GM18519 (cell line): Measurements from ENCODE around the gene NFATC2IP.
"Not testable (repeated sequence)": the region's sequence is repeated elsewhere in the genome, so short reads cannot be mapped to it uniquely, and the experiment has no call there.

Experiments
- ATAC-seq: cut with Tn5 transposase; IDR thresholded peaks from one replicate; pipeline ENCODE4 v1.9.1; 2021; ENCODE audit warnings: mild to moderate bottlenecking, moderate library complexity; ENCODE audit not compliant: unreplicated experiment, low FRiP score

NFATC2IP gene

GRCh38 chr16:28989363-28989762, 38.6 kb downstream of the NFATC2IP start:
- no peak for ATAC-seq

GRCh38 chr16:28990375-28991040, 39.8 kb downstream of the NFATC2IP start:
- ATAC-seq = no peak

- no peak for ATAC-seq
Measured at GRCh38 chr16:28991687-28992086, 41.0 kb downstream of the NFATC2IP start.

GRCh38 chr16:28992496-28992895, 41.8 kb downstream of the NFATC2IP start:
- ATAC-seq = no peak

GRCh38 chr16:28998837-28999236, 48.1 kb downstream of the NFATC2IP start:
- no peak for ATAC-seq

- ATAC-seq = no peak
Measured at GRCh38 chr16:28999577-28999976, 48.8 kb downstream of the NFATC2IP start.

- no peak for ATAC-seq
Measured at GRCh38 chr16:29000019-29000418, 49.3 kb downstream of the NFATC2IP start.

GRCh38 chr16:29004496-29005139, 53.9 kb downstream of the NFATC2IP start:
- ATAC-seq = not testable (repeated sequence)

- ATAC-seq = no peak
Measured at GRCh38 chr16:29007730-29008593, 57.2 kb downstream of the NFATC2IP start.

- ATAC-seq = no peak
Measured at GRCh38 chr16:29009050-29009837, 58.5 kb downstream of the NFATC2IP start.

- no peak for ATAC-seq
Measured at GRCh38 chr16:29009838-29010166, 59.1 kb downstream of the NFATC2IP start.

GRCh38 chr16:29011112-29011511, 60.4 kb downstream of the NFATC2IP start:
- no peak for ATAC-seq

GRCh38 chr16:29011851-29012250, 61.1 kb downstream of the NFATC2IP start:
- ATAC-seq = no peak

- ATAC-seq = no peak
Measured at GRCh38 chr16:29012913-29013553, 62.3 kb downstream of the NFATC2IP start.

- no peak for ATAC-seq
Measured at GRCh38 chr16:29014561-29015069, 63.9 kb downstream of the NFATC2IP start.
